ENCODE data around the gene YPEL1. TPM values are rescaled to one million over a fixed set of nuclear protein-coding genes. Genes with fewer than 3 reads are reported as not detected.

The YPEL1 gene
- 1 to 10 TPM in 3 of 4 donors, not detected in 1; 2.9 to 9.0 (median 4.6) TPM for total RNA-seq

GRCh38 chr22:21735200-21736083, at the start of gene YPEL1:
YPEL1 (minus strand) TSS chr22:21735794; CDS start chr22:21710744, 25,050 bp downstream.
- Histone ChIP-seq H3K4me3 (peak within 1 kb of the TSS; percentile 28 to 60 (median 52)), H3K36me3 (no peaks in the 10 kb centered on the region), H3K27me3 (no peaks in the 10 kb centered on the region), H3K9me3 (no peaks in the 10 kb centered on the region), H3K27ac (peak within 1 kb of the TSS; percentile 82 to 88 (median 85)), H3K4me1 (peaks cover 4 to 17% (median 12%) of the 10 kb centered on the region in 4 donors)
- no peak for TF ChIP-seq CTCF (IDR thresholded peaks at IDR 0.05)
- peak; percentile 61 for TF ChIP-seq POLR2A (IDR thresholded peaks at IDR 0.05)
- TF ChIP-seq POLR2AphosphoS5 (IDR thresholded peaks at IDR 0.05), result peak; percentile 85 to 95 (median 86)
- in situ Hi-C loops (cut with MboI; ENCODE audit: low pct_ligation_motif_present in 1 of 4, low pct_unique_long_range_greater_than_20kb in 1 of 4, low sequenced_read_pairs in 3 of 4), result no loop called here
- DNase-seq, result peak; percentile 97
- 2% methylated on average over 10 to 29 of the region's 102 CpGs for WGBS, 2 donors (ENCODE audit: low coverage in 1 of 2)
- intact Hi-C loops (cut with DNase I; ENCODE audit: low total_unique reads), result no loop called here

- no peak for DNase-seq
- Histone ChIP-seq H3K36me3 (peaks cover 0 to 27% (median 7%) of the 10 kb centered on the region in 4 donors), H3K27ac (no peak overlapping the region), H3K27me3 (no peaks in the 10 kb centered on the region), H3K9me3 (no peaks in the 10 kb centered on the region), H3K4me1 (no peaks in the 10 kb centered on the region), H3K4me3 (no peak overlapping the region)
- intact Hi-C loops (cut with DNase I; ENCODE audit: low total_unique reads), result no loop called here
- WGBS, 2 donors (ENCODE audit: low coverage in 1 of 2), result 92 to 100% methylated on average over 2 of the region's 2 CpGs
- in situ Hi-C loops (cut with MboI; ENCODE audit: low pct_ligation_motif_present in 1 of 4, low pct_unique_long_range_greater_than_20kb in 1 of 4, low sequenced_read_pairs in 3 of 4), result no loop called here
- TF ChIP-seq POLR2AphosphoS5 (IDR thresholded peaks at IDR 0.05) (no peak), EP300 (IDR thresholded peaks at IDR 0.05; ENCODE audit: low read depth) (no peak), CTCF (IDR thresholded peaks at IDR 0.05) (no peak), POLR2A (IDR thresholded peaks at IDR 0.05) (no peak)
Measured at GRCh38 chr22:21780259-21780658, 44.7 kb upstream of the YPEL1 start.

- DNase-seq, result no peak
- H3K27me3 ChIP-seq, result no peaks in the 10 kb centered on the region
- intact Hi-C loops (cut with DNase I; ENCODE audit: low total_unique reads), result no loop called here
- no peaks in the 10 kb centered on the region for H3K4me1 ChIP-seq
- in situ Hi-C loops (cut with MboI; ENCODE audit: low pct_ligation_motif_present in 1 of 4, low pct_unique_long_range_greater_than_20kb in 1 of 4, low sequenced_read_pairs in 3 of 4), result no loop called here
- H3K36me3 ChIP-seq, result peaks cover 0 to 27% (median 4%) of the 10 kb centered on the region in 4 donors
- TF ChIP-seq EP300 (IDR thresholded peaks at IDR 0.05; ENCODE audit: low read depth) (no peak), POLR2AphosphoS5 (IDR thresholded peaks at IDR 0.05) (no peak), POLR2A (IDR thresholded peaks at IDR 0.05) (no peak), CTCF (IDR thresholded peaks at IDR 0.05) (no peak)
- 100% methylated on average over 2 of the region's 2 CpGs for WGBS, 2 donors (ENCODE audit: low coverage in 1 of 2)
- no peak overlapping the region for H3K4me3 ChIP-seq
- H3K27ac ChIP-seq, result no peak overlapping the region
- no peaks in the 10 kb centered on the region for H3K9me3 ChIP-seq
Measured at GRCh38 chr22:21779444-21779843, 43.9 kb upstream of the YPEL1 start.

- H3K9me3 ChIP-seq, result no peaks in the 10 kb centered on the region
- no peaks in the 10 kb centered on the region for H3K4me1 ChIP-seq
- WGBS, 2 donors (ENCODE audit: low coverage in 1 of 2), result 95 to 96% methylated on average over 4 of the region's 4 CpGs
- H3K27me3 ChIP-seq, result no peaks in the 10 kb centered on the region
- DNase-seq, result no peak
- intact Hi-C loops (cut with DNase I; ENCODE audit: low total_unique reads), result no loop called here
- in situ Hi-C loops (cut with MboI; ENCODE audit: low pct_ligation_motif_present in 1 of 4, low pct_unique_long_range_greater_than_20kb in 1 of 4, low sequenced_read_pairs in 3 of 4), result no loop called here
- H3K27ac ChIP-seq, result no peak overlapping the region
- no peak for TF ChIP-seq POLR2AphosphoS5 (IDR thresholded peaks at IDR 0.05)
- TF ChIP-seq POLR2A (IDR thresholded peaks at IDR 0.05), result no peak
- TF ChIP-seq EP300 (IDR thresholded peaks at IDR 0.05; ENCODE audit: low read depth), result no peak
- no peak for TF ChIP-seq CTCF (IDR thresholded peaks at IDR 0.05)
- peaks cover 0 to 22% (median 3%) of the 10 kb centered on the region in 4 donors for H3K36me3 ChIP-seq
- H3K4me3 ChIP-seq, result no peak overlapping the region
Measured at GRCh38 chr22:21778705-21779363, 43.2 kb upstream of the YPEL1 start.
